Lower leg skin (tissue), 4 donors: ENCODE data around the gene CNOT6L. TPM values are rescaled to one million over a fixed set of nuclear protein-coding genes. Genes with fewer than 3 reads are reported as not detected.

Experiments used
- DNase-seq, 2 donors: peaks; one replicate each; pipeline ENCODE4 v3.0.0-alpha.2; 2019; ENCODE audit warnings: low spot score in 2 of 2
- H3K4me3 ChIP-seq: fragments of 200-600 bp; sonication (generic); 2 replicates; pipeline ENCODE4 v1.5.1; 2017; ENCODE audit warnings: mild to moderate bottlenecking, low read depth; ENCODE audit not compliant: poor library complexity, severe bottlenecking
- POLR2A ChIP-seq, 2 donors: fragments of 450-650 bp; IDR thresholded peaks; one replicate each; pipeline ENCODE4 v1.6.1; 2016 to 2017; ENCODE audit warnings: antibody characterized with exemption in 2 of 2, mild to moderate bottlenecking in 1 of 2, moderate library complexity in 1 of 2
- WGBS, 2 donors: methylation state at CpG; one replicate each; pipeline ENCODE4 v1.1.5; 2018; 5-methylcytosine and 5-hydroxymethylcytosine counted together
- intact Hi-C: fragments of 100-400 bp; cut with DNase I; formaldehyde crosslinking; loops from one replicate; pipeline ENCODE4 v1.15.0; 2023; ENCODE audit warnings: low total_unique reads
- total RNA-seq, 4 donors: library from RNA; depleted of rRNA; stranded (reverse); fragments of >200 nt; gene quantifications; one replicate each; pipeline ENCODE4 v1.1.0, GENCODE V29; 2016
- TF ChIP-seq, protein P1 (sequence below), 3 donors: fragments of 450-650 bp; IDR thresholded peaks; one replicate each; pipeline ENCODE4 v1.5.1; 2016; ENCODE audit warnings: antibody characterized with exemption in 3 of 3, mild to moderate bottlenecking in 3 of 3, moderate library complexity in 2 of 3

Gene CNOT6L
- total RNA-seq, 4 donors from 2014 or later, result 27.7 to 35.5 (median 33.0) TPM

DNA sequence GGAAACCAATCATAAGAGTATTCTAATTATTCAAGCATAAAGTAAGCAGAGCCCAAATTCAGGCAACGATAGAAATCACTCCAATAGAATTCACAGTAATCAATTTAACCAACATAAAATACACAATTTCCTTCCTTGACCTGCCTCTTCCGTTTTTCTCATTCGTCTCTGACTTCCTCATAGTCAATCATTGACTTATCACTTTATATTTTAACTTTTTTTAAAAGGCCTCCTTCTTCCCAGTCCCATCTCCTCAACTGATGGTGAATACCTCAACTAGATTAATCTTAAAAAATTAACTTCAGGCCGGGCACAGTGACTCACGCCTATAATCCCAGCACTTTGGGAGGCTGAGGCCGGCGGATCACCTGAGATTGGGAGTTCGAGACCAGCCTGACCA is 13.3 kb downstream of the CNOT6L start:
- no peak for DNase-seq
- no peak overlapping the region for H3K4me3 ChIP-seq
- WGBS, 2 donors, result 82 to 87% methylated on average over 8 of the region's 8 CpGs
- intact Hi-C loops, result no loop called here
- TF ChIP-seq POLR2A (IDR thresholded peaks at IDR 0.05), result no peak
- TF ChIP-seq, protein P1, sequence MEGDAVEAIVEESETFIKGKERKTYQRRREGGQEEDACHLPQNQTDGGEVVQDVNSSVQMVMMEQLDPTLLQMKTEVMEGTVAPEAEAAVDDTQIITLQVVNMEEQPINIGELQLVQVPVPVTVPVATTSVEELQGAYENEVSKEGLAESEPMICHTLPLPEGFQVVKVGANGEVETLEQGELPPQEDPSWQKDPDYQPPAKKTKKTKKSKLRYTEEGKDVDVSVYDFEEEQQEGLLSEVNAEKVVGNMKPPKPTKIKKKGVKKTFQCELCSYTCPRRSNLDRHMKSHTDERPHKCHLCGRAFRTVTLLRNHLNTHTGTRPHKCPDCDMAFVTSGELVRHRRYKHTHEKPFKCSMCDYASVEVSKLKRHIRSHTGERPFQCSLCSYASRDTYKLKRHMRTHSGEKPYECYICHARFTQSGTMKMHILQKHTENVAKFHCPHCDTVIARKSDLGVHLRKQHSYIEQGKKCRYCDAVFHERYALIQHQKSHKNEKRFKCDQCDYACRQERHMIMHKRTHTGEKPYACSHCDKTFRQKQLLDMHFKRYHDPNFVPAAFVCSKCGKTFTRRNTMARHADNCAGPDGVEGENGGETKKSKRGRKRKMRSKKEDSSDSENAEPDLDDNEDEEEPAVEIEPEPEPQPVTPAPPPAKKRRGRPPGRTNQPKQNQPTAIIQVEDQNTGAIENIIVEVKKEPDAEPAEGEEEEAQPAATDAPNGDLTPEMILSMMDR (IDR thresholded peaks at IDR 0.05), result no peak

DNA sequence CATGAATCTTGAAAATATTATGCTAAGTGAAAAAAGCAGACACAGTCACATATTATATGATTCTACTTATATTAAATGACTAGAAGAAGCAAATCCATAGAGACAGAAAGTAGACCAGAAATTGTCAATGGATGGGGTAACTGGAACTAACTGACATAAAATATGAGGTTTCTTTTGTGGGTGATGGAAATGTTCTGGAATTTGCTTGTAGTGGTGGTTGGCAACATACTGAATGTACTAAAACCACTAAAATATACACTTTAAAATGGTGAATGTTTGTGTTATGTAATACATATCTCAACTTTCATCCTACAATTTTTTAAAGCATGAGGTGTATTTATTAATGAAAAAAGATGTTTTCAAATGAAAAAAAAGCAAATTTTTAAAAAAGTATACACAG is 14.7 kb downstream of the CNOT6L start:
- H3K4me3 ChIP-seq, result no peak overlapping the region
- no peak for DNase-seq
- TF ChIP-seq, protein P1 (IDR thresholded peaks at IDR 0.05), result no peak
- TF ChIP-seq POLR2A (IDR thresholded peaks at IDR 0.05), result no peak
- intact Hi-C loops, result no loop called here

DNA sequence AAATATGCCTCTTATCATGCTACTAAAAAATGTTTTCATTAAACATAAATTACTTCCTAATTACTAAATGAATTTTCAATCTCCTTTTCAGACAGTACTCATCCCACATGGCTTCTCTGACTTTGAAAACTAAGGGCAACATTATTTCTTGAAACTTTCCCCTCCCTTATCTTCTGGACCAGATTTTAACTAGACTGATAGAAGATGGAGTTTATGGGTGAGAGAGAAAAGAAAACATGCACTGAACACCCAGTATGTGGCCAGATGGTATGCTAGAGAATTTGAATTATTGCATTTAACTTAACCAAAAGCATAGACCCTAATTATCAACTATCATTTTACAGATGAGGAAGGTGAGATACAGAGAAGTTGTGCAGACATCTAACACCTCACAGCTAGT is 16.8 kb downstream of the CNOT6L start:
- intact Hi-C loops, result no loop called here
- TF ChIP-seq, protein P1 (IDR thresholded peaks at IDR 0.05), result no peak
- TF ChIP-seq POLR2A (IDR thresholded peaks at IDR 0.05), result no peak
- H3K4me3 ChIP-seq, result no peak overlapping the region
- no peak for DNase-seq

DNA sequence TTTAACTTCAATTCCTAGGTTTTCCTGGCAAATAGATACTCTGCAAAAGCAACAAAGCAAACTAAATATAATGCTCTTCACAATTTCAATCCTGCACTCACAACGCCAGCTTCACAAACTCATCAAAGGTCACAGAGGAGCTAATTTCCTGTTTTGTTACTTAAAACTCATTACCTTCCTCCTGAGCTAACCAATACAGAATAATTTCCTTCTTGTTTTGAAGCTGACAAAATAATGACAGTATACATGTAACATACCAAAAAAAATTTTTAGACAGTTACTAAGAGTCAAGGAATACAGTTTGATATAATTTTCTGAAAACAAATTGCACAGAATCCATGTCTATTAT is 17.9 kb downstream of the CNOT6L start:
- DNase-seq, result no peak
- WGBS, 2 donors, result 31 to 39% methylated on average over 1 of the region's 1 CpG
- no peak for TF ChIP-seq POLR2A (IDR thresholded peaks at IDR 0.05)
- TF ChIP-seq, protein P1 (IDR thresholded peaks at IDR 0.05), result no peak
- no peak overlapping the region for H3K4me3 ChIP-seq
- intact Hi-C loops, result no loop called here

DNA sequence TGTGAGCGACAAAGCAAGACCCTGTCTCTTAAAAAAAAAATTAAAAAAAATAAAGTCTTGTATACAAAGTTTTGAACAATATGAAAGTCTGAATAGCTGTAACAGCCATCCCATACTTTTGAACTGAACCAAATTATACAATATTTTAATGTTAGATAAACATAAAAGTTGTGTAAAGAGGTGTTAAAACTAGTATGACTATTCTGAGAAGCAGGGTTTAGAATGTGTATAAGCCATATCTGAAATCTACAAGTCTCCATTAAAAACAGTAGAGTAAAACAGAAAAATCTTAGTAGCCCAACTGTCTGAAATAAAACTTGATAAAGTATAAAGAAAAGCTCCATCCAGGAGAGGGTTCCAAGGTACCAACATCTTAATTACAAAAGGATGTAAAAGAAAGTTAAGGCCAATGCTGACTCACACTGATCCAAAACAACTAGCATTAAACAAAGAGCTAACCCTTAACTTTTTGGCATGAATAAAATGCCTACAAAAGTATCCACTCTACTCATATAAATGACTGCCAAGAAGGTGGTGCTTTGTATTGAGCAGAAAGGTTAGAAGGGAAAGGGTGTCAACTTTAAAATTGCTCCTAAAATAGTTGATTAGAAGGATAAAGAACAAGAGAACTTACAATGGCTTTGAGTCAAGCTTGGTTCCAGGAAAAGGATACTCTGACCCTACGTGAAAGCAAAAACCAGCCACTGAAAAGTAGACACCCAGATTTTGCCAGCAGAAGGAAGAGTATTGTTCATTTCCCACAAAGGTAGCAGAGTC is 18.5 kb downstream of the CNOT6L start:
- DNase-seq, result no peak
- 52 to 60% methylated on average over 2 of the region's 2 CpGs for WGBS, 2 donors
- no peak overlapping the region for H3K4me3 ChIP-seq
- intact Hi-C loops, result no loop called here
- no peak for TF ChIP-seq POLR2A (IDR thresholded peaks at IDR 0.05)

DNA sequence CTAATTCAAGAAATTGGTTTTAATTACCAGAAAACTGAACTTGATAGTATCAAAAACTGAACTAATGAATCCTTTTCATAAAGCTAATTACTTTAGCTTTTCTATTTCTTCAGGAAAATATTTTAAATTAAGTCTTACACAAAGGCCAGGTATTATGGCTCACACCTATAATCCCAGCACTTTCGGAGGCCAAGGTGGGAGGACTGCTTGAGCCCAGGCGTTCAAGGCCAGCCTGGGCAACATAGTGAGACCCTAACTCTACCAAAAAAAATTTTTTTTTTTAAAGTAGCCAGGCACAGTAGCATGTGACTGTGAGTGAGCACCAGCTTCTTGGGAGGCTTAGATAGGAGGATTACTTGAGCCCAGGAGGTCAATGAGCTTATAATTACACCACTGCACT is 19.1 kb downstream of the CNOT6L start:
- intact Hi-C loops, result no loop called here
- WGBS, 2 donors, result 96 to 99% methylated on average over 2 of the region's 2 CpGs
- H3K4me3 ChIP-seq, result no peak overlapping the region
- no peak for DNase-seq
- TF ChIP-seq, protein P1 (IDR thresholded peaks at IDR 0.05), result no peak
- no peak for TF ChIP-seq POLR2A (IDR thresholded peaks at IDR 0.05)
